Kidney epithelial cell (primary cell): ENCODE data around the gene U2AF2. TPM values are rescaled to one million over a fixed set of nuclear protein-coding genes. Genes with fewer than 3 reads are reported as not detected.

Experiments used
- DNase-seq: peaks from one replicate; pipeline ENCODE4 v3.0.0-alpha.2; 2010; ENCODE audit warnings: low read depth
- H3K27me3 ChIP-seq: 2 replicates; pipeline ENCODE4 v1.6.0; 2011; ENCODE audit warnings: low read length; ENCODE audit not compliant: control insufficient read depth, insufficient read depth
- H3K36me3 ChIP-seq: 2 replicates; pipeline ENCODE4 v1.5.1; 2011; ENCODE audit warnings: low read length; ENCODE audit not compliant: control insufficient read depth, insufficient read depth
- H3K4me3 ChIP-seq: 2 replicates; pipeline ENCODE4 v1.5.1; 2011; ENCODE audit warnings: low read depth, mild to moderate bottlenecking, control low read depth, low read length
- CTCF ChIP-seq: IDR thresholded peaks from 2 replicates; pipeline ENCODE4 v1.5.1; 2011; ENCODE audit warnings: mild to moderate bottlenecking, moderate library complexity, low read length, control low read depth, inconsistent platforms; ENCODE audit not compliant: insufficient read depth, poor library complexity, severe bottlenecking
- total RNA-seq: library from RNA; depleted of rRNA; stranded (reverse); fragments of >200 nt; gene quantifications from 2 replicates; pipeline ENCODE4 v1.2.3, GENCODE V29; 2015

Gene U2AF2
- total RNA-seq, 1 donor from 2014 or later = 153 TPM

DNA sequence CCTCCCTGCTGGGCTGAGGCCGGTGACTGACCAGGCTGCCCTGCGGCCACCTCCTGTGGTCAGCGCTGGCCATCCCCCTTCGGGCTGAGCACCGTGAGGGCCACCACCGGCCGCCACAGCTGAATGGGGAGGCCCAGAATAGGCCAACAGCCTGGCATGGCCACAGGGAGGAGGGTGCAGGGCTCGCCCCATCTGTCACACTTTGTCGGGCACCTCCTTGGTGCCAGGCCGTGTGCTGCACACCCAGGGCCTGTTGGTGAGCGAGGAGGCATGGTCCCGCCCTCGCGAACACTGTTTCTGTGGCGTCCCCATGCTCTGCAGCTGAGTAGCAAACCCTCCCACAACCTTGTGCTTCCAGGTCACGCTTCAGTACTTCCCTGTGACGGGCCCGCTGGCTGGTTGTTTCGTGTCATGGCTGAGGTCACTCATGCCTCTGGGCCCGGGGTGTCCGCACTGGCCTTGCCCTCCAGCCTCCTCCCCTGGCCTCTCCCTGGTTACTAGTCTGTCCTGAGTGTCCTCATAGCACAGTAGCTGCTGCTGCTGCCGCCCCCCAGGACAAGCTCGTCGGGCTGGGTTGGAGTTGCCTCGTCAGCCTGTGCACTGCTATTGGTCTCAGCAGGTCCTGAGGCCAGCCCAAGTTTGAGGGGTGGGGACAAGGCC is 35.4 kb downstream of the U2AF2 start:
- Histone ChIP-seq H3K36me3 (peaks cover 6% of the 10 kb centered on the region), H3K4me3 (no peak overlapping the region), H3K27me3 (no peaks in the 10 kb centered on the region)
- TF ChIP-seq CTCF = no peak
- DNase-seq = no peak

GRCh38 chr19:55690769-55691545 is 36.1 kb downstream of the U2AF2 start:
- H3K27me3 ChIP-seq = no peaks in the 10 kb centered on the region
- no peak for DNase-seq
- TF ChIP-seq CTCF = no peak
- no peak overlapping the region for H3K4me3 ChIP-seq
- H3K36me3 ChIP-seq = peaks cover 4% of the 10 kb centered on the region

- no peak overlapping the region for H3K4me3 ChIP-seq
- DNase-seq = no peak
- peaks cover 3% of the 10 kb centered on the region for H3K36me3 ChIP-seq
- H3K27me3 ChIP-seq = no peaks in the 10 kb centered on the region
- TF ChIP-seq CTCF = no peak
These were observed 37.0 kb downstream of the U2AF2 start for GRCh38 chr19:55691561-55692481.

- no peaks in the 10 kb centered on the region for H3K27me3 ChIP-seq
- H3K4me3 ChIP-seq = no peak overlapping the region
- no peak for DNase-seq
- H3K36me3 ChIP-seq = peaks cover 3% of the 10 kb centered on the region
- no peak for TF ChIP-seq CTCF
These were observed 37.8 kb downstream of the U2AF2 start for GRCh38 chr19:55692681-55693081.

- no peak for TF ChIP-seq CTCF
- H3K4me3 ChIP-seq = no peak overlapping the region
- peaks cover 3% of the 10 kb centered on the region for H3K36me3 ChIP-seq
These were observed 38.6 kb downstream of the U2AF2 start for GRCh38 chr19:55693336-55693974.

More at GRCh38 chr19:55693336-55693974, 38.6 kb downstream of the U2AF2 start:
- DNase-seq = no peak
- H3K27me3 ChIP-seq = no peaks in the 10 kb centered on the region
